SH-SY5Y (cell line): ENCODE measurements around the gene UBE2N.

Source experiments
- GATA2 ChIP-seq: IDR thresholded peaks from 2 replicates; pipeline ENCODE4 v1.6.1; 2011; ENCODE audit warnings: mild to moderate bottlenecking, low read depth, low read length
- GATA3 ChIP-seq: IDR thresholded peaks from 2 replicates; pipeline ENCODE4 v1.6.1; 2011; ENCODE audit warnings: low read depth, mild to moderate bottlenecking, low read length, moderate library complexity

- TF ChIP-seq GATA3 (no peak), GATA2 (no peak)
These were observed 32.9 kb downstream of the UBE2N start for GRCh38 chr12:93408813-93409212.
